HTERT RPE-1 (cell line): ENCODE measurements around the gene MUC5AC.
"Not testable (repeated sequence)": the region's sequence is repeated elsewhere in the genome, so short reads cannot be mapped to it uniquely, and the experiment has no call there.

Source experiments
- in situ Hi-C: fragments of 300-500 bp; cut with MboI; formaldehyde crosslinking; loops from 4 replicates; pipeline ENCODE4 v1.14.3; 2020; ENCODE audit warnings: low sequenced_read_pairs

The MUC5AC gene

DNA sequence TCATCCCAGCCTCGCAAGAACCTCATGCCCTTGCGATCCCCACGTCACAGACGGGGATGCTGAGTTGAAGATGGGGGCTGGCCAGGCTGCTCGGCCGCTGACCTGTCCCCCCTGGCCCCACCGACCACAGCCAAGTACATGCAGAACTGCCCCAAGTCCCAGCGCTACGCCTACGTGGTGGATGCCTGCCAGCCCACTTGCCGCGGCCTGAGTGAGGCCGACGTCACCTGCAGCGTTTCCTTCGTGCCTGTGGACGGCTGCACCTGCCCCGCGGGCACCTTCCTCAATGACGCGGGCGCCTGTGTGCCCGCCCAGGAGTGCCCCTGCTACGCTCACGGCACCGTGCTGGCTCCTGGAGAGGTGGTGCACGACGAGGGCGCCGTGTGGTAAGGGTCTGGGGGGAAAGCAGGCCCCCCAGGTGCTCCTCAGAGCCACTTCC lies 75.1 kb downstream of the MUC5AC start:
- in situ Hi-C loops, result no loop called here

DNA sequence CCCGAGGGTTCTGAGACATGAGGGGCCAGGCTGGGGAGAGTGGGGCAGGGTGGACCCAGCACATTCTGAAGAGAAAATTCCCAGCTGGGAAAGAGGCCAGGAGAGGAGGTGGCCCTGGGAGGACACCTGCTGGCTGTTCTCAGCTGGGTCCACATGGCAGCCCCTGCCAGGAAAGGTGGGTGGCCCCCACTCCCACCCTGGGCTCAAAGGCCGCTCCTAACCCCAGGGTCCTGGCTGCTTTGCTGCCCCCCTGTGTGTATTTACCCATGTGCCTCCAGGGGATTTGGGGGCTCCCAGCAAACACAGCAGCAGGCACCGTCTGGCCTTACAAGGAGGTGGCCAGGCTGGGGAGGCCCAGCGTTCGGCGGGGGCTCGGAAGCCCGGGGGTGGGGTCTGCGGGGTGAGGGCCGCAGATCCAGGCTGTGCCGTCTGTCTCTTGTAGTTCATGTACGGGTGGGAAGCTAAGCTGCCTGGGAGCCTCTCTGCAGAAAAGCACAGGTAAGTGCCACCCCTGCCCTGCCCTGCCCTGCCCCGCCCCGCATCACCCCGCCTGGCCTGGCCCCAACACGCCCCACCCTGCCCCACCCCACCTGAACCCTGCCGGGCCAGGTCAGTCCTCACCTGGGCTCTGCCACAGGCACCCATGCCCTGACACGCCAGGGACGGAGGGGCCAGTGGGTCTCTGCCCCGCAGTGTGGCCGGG lies 75.7 kb downstream of the MUC5AC start:
- in situ Hi-C loops, result no loop called here

DNA sequence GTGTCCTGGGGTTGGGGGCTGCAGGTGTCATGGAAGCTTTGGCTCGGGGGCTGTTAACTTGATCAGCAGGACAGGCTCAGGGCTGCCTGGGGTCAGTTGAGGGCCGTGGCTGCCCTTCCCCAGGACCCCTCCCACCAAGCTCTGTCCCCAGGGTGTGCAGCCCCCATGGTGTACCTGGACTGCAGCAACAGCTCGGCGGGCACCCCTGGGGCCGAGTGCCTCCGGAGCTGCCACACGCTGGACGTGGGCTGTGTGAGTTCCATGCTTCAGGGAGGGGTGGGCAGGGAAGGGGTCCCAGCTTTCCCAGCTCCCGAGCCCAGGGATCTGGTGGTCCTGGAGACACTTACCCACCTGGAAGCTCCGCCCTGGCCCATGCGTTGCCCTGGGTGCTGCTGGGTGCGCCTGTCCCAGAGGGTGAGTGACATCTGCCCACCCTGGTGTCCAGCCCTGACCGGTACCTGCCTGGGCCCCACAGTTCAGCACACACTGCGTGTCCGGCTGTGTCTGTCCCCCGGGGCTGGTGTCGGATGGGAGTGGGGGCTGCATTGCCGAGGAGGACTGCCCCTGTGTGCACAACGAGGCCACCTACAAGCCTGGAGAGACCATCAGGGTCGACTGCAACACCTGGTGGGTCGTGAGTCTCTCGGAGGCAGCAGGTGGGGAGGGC lies 76.4 kb downstream of the MUC5AC start:
- in situ Hi-C loops, result no loop called here

DNA sequence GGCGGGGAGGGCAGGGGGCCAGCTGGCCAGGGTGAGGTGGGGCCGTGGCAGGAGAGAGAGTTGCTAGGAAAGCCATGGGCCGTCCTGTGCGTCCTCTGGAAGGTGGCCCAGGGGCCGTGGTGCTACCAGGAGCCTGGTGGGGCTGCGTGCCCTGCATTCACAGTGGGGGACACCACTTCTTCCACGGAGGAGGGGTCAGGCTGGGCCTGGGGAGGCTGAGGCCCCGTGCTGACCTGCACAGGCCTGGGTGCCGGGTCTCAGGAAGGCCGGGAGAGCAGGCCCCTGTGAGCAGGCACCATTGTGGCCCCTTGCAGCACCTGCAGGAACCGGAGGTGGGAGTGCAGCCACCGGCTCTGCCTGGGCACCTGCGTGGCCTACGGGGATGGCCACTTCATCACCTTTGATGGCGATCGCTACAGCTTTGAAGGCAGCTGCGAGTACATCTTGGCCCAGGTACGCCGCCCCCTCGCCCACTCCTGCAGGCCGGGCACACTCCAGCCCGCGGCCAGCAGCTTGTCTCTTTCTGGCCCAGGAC lies 77.1 kb downstream of the MUC5AC start:
- in situ Hi-C loops, result no loop called here

DNA sequence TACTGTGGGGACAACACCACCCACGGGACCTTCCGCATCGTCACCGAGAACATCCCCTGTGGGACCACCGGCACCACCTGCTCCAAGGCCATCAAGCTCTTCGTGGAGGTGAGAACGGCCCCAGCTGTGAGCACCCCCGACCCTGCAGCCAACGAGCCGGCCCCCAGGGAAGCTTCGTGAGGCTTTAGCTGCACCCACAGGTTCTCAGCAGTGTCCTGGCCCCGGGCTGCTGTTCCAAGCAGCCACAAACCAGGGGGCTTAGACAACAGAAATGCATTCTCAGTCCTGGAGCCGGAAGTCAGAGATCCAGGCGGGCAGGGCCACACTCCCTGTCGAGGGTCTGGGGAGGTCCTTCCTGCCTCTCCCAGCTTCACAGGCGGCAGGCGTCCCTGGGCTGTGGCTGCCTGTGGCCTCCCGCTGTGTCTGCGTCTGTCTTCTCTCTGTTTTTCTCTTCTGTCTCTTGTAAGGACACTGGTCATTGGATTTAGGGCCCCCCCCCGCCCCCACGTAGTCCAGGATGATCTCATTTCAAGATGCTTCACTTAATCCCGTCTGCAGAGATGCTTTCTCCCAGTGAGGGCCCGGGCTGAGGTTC lies 77.7 kb downstream of the MUC5AC start:
- in situ Hi-C loops, result no loop called here

DNA sequence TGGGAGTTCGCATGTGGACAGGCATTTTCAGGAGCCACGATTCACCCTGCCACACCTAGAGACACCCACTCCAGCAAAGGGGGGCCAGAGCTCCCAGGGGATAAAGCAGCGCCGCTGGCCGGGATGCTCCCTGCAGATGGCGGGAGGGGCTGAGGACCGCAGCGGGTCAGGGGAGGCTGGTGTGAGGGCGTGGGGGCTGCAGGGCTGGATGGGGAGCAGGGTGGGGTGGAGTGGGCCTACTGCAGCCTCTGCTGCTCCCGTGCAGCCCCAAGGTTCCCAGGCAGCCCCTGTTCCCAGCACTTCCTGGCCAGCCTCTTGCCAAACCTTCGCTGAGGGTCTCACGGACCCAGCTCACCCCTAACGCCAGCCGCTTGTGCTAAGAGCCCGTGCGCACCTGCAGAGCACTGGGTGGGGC lies 78.2 kb downstream of the MUC5AC start:
- in situ Hi-C loops, result no loop called here

DNA sequence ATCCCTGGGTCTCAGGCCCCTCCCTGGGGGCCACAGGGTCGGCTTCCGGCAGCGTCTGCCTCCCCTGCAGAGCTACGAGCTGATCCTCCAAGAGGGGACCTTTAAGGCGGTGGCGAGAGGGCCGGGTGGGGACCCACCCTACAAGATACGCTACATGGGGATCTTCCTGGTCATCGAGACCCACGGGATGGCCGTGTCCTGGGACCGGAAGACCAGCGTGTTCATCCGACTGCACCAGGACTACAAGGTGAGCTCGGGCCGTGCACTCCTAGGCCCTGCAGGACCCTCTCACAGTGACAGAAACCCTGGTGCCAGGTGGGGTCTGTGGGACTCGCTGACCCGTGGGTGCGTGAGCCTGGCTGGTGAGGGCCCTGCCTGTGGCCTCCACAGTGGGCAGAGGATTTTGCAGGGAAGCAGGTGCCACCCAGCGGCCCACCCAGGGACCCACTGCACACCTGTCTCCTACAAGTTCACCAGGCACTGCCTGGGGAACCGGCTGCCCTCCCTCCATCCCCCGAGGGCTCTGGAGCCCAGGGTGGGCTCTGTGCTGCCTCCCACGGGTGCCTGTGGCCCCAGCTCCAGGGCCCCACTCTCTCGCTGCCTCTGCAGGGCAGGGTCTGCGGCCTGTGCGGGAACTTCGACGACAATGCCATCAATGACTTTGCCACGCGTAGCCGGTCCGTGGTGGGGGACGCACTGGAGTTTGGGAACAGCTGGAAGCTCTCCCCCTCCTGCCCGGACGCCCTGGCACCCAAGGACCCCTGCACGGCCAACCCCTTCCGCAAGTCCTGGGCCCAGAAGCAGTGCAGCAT lies 78.8 kb downstream of the MUC5AC start:
- in situ Hi-C loops, result no loop called here

DNA sequence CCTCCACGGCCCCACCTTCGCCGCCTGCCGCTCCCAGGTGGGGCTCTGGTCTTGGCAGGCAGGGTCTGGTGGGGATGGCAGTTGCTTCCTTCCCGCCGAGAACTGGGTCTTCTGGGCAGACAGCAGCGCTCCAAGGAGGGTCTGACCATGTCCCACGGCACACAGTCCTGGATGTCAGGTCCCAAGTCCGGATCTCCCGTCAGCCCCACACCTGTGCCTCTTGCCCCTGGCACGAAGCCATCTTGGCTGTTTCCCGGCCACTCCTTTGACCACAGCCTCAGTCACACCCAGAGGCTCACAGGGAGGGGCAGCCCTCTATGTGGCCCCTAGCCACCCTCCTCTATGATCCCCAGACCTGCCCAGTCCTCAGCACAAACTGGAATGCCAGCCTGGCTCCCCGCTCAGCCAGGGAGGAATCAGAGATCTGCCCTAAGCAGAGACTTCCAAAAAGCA lies 79.4 kb downstream of the MUC5AC start:
- in situ Hi-C loops, result no loop called here

DNA sequence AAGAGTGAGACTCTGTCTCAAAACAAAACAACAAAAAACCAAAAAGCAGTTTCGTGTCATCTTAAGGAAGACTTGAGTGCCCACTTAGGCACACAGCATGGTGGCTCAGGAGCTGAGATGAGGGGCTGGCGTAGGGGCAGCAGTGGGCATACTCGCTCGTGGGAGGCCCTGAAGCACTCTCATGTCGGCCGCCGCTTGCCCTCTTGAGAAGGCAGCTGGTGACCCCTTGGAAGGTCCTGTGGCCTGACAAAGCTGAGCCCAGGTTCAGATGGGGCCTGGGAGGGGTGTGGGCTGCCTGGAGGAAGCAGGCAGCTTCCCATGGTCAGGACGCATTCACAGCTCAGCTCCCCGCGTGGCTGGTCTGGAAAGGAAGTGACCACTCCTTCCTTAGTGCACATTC lies 80.1 kb downstream of the MUC5AC start:
- in situ Hi-C loops, result no loop called here

DNA sequence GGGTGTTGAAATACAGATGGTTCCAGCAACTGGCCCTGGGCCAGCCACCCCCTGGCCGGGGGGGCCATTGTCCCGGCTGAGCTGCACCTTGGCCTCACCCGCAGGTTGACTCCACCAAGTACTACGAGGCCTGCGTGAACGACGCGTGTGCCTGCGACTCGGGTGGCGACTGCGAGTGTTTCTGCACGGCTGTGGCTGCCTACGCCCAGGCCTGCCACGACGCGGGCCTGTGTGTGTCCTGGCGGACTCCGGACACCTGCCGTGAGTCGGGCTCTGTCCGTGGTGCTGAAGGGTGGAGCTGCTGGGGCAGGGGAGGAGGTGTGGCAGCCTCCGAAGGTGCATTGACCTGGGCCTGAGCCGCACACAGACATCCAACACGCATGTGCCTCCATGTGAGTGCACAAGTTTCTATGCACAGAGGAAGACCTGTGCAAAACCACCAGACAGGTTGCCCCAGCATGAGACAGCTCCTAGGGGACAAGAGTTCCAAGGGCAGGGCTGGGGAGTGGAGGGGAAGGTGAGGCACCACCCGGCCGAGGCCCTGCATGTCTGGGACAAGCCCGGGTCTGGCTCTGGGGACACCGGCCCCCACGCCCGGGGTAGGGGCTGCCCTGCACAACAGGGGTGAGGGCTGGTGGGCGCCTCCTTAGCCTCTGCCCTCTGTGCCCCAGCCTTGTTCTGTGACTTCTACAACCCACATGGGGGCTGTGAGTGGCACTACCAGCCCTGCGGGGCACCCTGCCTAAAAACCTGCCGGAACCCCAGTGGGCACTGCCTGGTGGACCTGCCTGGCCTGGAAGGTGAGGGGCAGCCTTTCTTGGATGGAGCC lies 81.2 kb downstream of the MUC5AC start:
- in situ Hi-C loops, result no loop called here

DNA sequence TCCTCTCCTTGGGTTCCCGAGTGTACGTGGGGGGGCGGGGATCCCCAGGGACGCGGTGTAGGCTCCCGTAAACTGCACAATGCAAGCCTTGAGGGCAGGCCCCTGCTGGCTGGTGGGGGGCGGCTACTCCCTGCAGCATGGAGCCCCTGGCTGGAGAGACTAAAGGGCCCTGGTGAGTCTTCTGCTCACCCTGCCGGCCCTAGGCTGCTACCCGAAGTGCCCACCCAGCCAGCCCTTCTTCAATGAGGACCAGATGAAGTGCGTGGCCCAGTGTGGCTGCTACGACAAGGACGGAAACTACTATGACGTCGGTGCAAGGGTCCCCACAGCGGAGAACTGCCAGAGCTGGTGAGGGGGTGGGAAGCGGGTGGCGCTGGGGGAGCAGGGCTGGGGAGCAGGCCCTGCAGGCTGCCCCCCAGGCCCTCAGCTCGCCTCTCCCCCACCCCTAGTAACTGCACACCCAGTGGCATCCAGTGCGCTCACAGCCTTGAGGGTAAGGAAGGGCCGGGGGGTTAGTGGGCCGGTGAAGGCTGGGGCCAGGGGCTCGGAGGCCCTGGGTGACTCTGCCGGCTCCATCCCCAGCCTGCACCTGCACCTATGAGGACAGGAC lies 81.9 kb downstream of the MUC5AC start:
- in situ Hi-C loops, result no loop called here

DNA sequence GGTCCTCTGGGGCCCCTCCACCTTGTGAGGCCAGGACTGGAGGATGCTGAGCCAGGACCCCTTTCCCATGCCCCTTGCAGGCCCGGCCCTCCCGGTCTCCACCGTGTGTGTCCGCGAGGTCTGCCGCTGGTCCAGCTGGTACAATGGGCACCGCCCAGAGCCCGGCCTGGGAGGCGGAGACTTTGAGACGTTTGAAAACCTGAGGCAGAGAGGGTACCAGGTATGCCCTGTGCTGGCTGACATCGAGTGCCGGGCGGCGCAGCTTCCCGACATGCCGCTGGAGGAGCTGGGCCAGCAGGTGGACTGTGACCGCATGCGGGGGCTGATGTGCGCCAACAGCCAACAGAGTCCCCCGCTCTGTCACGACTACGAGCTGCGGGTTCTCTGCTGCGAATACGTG lies 83.0 kb downstream of the MUC5AC start:
- in situ Hi-C loops, result no loop called here

DNA sequence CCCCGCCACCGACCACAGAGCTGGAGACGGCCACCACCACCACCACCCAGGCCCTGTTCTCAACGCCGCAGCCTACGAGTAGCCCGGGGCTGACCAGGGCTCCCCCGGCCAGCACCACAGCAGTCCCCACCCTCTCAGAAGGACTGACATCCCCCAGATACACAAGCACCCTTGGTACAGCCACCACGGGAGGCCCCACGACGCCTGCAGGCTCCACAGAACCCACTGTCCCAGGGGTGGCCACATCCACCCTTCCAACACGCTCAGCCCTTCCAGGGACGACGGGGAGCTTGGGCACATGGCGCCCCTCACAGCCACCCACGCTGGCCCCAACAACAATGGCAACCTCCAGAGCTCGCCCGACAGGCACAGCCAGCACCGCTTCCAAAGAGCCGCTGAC lies 84.0 kb downstream of the MUC5AC start:
- in situ Hi-C loops, result no loop called here

DNA sequence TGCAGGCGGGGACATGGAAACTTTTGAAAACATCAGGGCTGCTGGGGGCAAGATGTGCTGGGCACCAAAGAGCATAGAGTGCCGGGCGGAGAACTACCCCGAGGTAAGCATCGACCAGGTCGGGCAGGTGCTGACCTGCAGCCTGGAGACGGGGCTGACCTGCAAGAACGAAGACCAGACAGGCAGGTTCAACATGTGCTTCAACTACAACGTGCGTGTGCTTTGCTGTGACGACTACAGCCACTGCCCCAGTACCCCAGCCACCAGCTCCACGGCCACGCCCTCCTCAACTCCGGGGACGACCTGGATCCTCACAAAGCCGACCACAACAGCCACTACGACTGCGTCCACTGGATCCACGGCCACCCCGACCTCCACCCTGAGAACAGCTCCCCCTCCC lies 84.5 kb downstream of the MUC5AC start:
- in situ Hi-C loops, result no loop called here

DNA sequence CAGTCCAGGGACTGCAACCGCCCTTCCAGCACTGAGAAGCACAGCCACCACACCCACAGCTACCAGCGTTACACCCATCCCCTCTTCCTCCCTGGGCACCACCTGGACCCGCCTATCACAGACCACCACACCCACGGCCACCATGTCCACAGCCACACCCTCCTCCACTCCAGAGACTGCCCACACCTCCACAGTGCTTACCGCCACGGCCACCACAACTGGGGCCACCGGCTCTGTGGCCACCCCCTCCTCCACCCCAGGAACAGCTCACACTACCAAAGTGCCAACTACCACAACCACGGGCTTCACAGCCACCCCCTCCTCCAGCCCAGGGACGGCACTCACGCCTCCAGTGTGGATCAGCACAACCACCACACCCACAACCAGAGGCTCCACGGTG lies 85.0 kb downstream of the MUC5AC start:
- in situ Hi-C loops, result not testable (repeated sequence)

DNA sequence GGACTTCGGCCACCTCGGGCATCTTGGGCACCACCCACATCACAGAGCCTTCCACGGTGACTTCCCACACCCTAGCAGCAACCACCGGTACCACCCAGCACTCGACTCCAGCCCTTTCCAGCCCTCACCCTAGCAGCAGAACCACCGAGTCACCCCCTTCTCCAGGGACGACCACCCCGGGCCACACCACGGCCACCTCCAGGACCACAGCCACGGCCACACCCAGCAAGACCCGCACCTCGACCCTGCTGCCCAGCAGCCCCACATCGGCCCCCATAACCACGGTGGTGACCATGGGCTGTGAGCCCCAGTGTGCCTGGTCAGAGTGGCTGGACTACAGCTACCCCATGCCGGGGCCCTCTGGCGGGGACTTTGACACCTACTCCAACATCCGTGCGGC lies 85.8 kb downstream of the MUC5AC start:
- in situ Hi-C loops, result not testable (repeated sequence)

DNA sequence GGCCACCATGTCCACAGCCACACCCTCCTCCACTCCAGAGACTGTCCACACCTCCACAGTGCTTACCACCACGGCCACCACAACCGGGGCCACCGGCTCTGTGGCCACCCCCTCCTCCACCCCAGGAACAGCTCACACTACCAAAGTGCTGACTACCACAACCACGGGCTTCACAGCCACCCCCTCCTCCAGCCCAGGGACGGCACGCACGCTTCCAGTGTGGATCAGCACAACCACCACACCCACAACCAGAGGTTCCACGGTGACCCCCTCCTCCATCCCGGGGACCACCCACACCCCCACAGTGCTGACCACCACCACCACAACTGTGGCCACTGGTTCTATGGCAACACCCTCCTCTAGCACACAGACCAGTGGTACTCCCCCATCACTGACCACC lies 86.8 kb downstream of the MUC5AC start:
- in situ Hi-C loops, result not testable (repeated sequence)

DNA sequence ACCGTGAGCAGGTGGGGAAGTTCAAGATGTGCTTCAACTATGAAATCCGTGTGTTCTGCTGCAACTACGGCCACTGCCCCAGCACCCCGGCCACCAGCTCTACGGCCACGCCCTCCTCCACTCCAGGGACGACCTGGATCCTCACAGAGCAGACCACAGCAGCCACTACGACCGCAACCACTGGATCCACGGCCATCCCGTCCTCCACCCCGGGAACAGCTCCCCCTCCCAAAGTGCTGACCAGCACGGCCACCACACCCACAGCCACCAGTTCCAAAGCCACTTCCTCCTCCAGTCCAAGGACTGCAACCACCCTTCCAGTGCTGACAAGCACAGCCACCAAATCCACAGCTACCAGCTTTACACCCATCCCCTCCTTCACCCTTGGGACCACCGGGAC lies 88.0 kb downstream of the MUC5AC start:
- in situ Hi-C loops, result not testable (repeated sequence)

DNA sequence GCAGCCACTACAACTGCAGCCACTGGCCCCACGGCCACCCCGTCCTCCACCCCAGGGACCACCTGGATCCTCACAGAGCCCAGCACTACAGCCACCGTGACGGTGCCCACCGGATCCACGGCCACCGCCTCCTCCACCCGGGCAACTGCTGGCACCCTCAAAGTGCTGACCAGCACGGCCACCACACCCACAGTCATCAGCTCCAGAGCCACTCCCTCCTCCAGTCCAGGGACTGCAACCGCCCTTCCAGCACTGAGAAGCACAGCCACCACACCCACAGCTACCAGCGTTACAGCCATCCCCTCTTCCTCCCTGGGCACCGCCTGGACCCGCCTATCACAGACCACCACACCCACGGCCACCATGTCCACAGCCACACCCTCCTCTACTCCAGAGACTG lies 88.5 kb downstream of the MUC5AC start:
- in situ Hi-C loops, result not testable (repeated sequence)

DNA sequence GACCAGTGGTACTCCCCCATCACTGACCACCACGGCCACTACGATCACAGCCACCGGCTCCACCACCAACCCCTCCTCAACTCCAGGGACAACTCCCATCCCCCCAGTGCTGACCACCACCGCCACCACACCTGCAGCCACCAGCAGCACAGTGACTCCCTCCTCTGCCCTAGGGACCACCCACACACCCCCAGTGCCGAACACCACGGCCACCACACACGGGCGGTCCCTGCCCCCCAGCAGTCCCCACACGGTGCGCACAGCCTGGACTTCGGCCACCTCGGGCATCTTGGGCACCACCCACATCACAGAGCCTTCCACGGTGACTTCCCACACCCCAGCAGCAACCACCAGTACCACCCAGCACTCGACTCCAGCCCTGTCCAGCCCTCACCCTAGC lies 89.3 kb downstream of the MUC5AC start:
- in situ Hi-C loops, result not testable (repeated sequence)
